CD14-positive monocyte (primary cell): ENCODE measurements around the gene TBCEL. TPM values are rescaled to one million over a fixed set of nuclear protein-coding genes. Genes with fewer than 3 reads are reported as not detected.

Experiments used
- DNase-seq, 3 donors: peaks; one replicate each; pipeline ENCODE4 v3.0.0-alpha.2; 2011 to 2022
- H2AFZ ChIP-seq: 2 replicates; pipeline ENCODE4 v1.6.0; 2012; ENCODE audit warnings: mild to moderate bottlenecking, low read depth, low read length, inconsistent platforms; ENCODE audit not compliant: insufficient read depth, poor library complexity, severe bottlenecking
- H3K27ac ChIP-seq, 2 donors: 1 replicate in 1 of 2; 2 replicates in 1 of 2; pipeline ENCODE4 v1.5.1; 2012 to 2013; ENCODE audit warnings: low read length in 2 of 2, control low read depth in 1 of 2, inconsistent platforms in 1 of 2, low read depth in 1 of 2, mild to moderate bottlenecking in 1 of 2
- H3K27me3 ChIP-seq, 2 donors: one replicate each; pipeline versions ENCODE4 v1.6.0 to v1.6.1; 2011 to 2013; ENCODE audit warnings: low read length in 2 of 2; ENCODE audit not compliant: control insufficient read depth in 2 of 2, insufficient read depth in 2 of 2
- H3K36me3 ChIP-seq, 2 donors: replicated peaks in 1 of 2; 1 replicate in 1 of 2; 2 replicates in 1 of 2; pipeline versions ENCODE4 v1.5.1 to v1.6.1; 2012 to 2013; ENCODE audit warnings: low read length in 2 of 2, control low read depth in 1 of 2, inconsistent platforms in 1 of 2, mild to moderate bottlenecking in 1 of 2; ENCODE audit not compliant: insufficient read depth in 2 of 2, control insufficient read depth in 1 of 2
- H3K4me1 ChIP-seq, 2 donors: 1 replicate in 1 of 2; 2 replicates in 1 of 2; pipeline versions ENCODE4 v1.5.1 to v1.6.1; 2012 to 2013; ENCODE audit warnings: low read length in 2 of 2, control low read depth in 1 of 2, inconsistent platforms in 1 of 2, mild to moderate bottlenecking in 1 of 2, moderate library complexity in 1 of 2; ENCODE audit not compliant: insufficient read depth in 2 of 2, control insufficient read depth in 1 of 2
- H3K4me2 ChIP-seq: replicated peaks from 2 replicates; pipeline ENCODE3; 2012; ENCODE audit warnings: low read length, moderate library complexity, mild to moderate bottlenecking; ENCODE audit not compliant: poor library complexity, severe bottlenecking; ENCODE audit errors: extremely low read depth
- H3K4me3 ChIP-seq, 3 experiments: fragments of 200-600 bp in 1 of 3; sonication (generic) in 1 of 3; replicated peaks in 1 of 3; 1 replicate in 2 of 3; 2 replicates in 1 of 3; pipeline ENCODE4 v1.5.1; 2011 to 2013; ENCODE audit warnings: low read length in 3 of 3, mild to moderate bottlenecking in 3 of 3, control low read depth in 2 of 3, low read depth in 2 of 3, inconsistent platforms in 1 of 3, moderate library complexity in 1 of 3
- H3K79me2 ChIP-seq: 2 replicates; pipeline ENCODE4 v1.6.0; 2012; ENCODE audit warnings: mild to moderate bottlenecking, control low read depth, inconsistent platforms, low read length, moderate library complexity; ENCODE audit not compliant: insufficient read depth
- H3K9ac ChIP-seq: 2 replicates; pipeline ENCODE4 v1.6.0; 2017; ENCODE audit warnings: low read length, mild to moderate bottlenecking; ENCODE audit not compliant: insufficient read depth, poor library complexity, severe bottlenecking
- H3K9me3 ChIP-seq, 2 donors: replicated peaks in 1 of 2; 1 replicate in 1 of 2; 2 replicates in 1 of 2; pipeline versions ENCODE4 v1.5.1 to v1.6.1; 2012 to 2013; ENCODE audit warnings: low read length in 2 of 2, control low read depth in 1 of 2; ENCODE audit not compliant: control insufficient read depth in 1 of 2, insufficient read depth in 1 of 2
- H4K20me1 ChIP-seq: 2 replicates; pipeline ENCODE4 v1.6.0; 2012; ENCODE audit warnings: mild to moderate bottlenecking, low read length, control low read depth, moderate library complexity; ENCODE audit not compliant: insufficient read depth
- H3K27ac Mint-ChIP-seq, 7 donors: one replicate each; pipeline ENCODE4 v1.8.0; 2020; ENCODE audit warnings: mild to moderate bottlenecking in 7 of 7, mixed read lengths in 7 of 7, moderate library complexity in 6 of 7, inconsistent platforms in 2 of 7
- H3K27me3 Mint-ChIP-seq, 3 donors: one replicate each; pipeline ENCODE4 v1.8.0; 2021 to 2022; ENCODE audit warnings: low read depth in 3 of 3, mild to moderate bottlenecking in 3 of 3, mixed read lengths in 3 of 3, moderate library complexity in 3 of 3, inconsistent platforms in 1 of 3
- H3K36me3 Mint-ChIP-seq, 2 donors: one replicate each; pipeline ENCODE4 v1.8.0; 2020; ENCODE audit warnings: mixed read lengths in 2 of 2, inconsistent platforms in 1 of 2, mild to moderate bottlenecking in 1 of 2
- H3K4me1 Mint-ChIP-seq: one replicate; pipeline ENCODE4 v1.8.0; 2020; ENCODE audit warnings: mild to moderate bottlenecking, mixed read lengths
- H3K4me3 Mint-ChIP-seq, 2 donors: one replicate each; pipeline ENCODE4 v1.8.0; 2020; ENCODE audit warnings: mild to moderate bottlenecking in 2 of 2, mixed read lengths in 2 of 2, moderate library complexity in 1 of 2
- H3K9me3 Mint-ChIP-seq, 7 donors: one replicate each; pipeline ENCODE4 v1.8.0; 2020 to 2022; ENCODE audit warnings: mixed read lengths in 7 of 7, mild to moderate bottlenecking in 6 of 7, moderate library complexity in 6 of 7, inconsistent platforms in 2 of 7
- WGBS: methylation state at CpG from one replicate; pipeline ENCODE4 v1.1.5; 2013; ENCODE audit warnings: missing lambda C conversion rate; ENCODE audit not compliant: insufficient coverage; 5-methylcytosine and 5-hydroxymethylcytosine counted together
- intact Hi-C, 2 donors: fragments of 100-400 bp; cut with micrococcal nuclease; formaldehyde crosslinking; loops; one replicate each; pipeline versions ENCODE4 v1.15.0 to v1.15.1; 2023
- polyA plus RNA-seq, 3 donors: library from polyadenylated mRNA; depleted of rRNA in 1 of 3; unstranded in 2 of 3; stranded (reverse) in 1 of 3; fragments of 300-500 nt in 2 of 3; fragments of >200 nt in 1 of 3; fragmentation: Illumina TruSeq in 2 of 3; gene quantifications; 1 replicate in 2 of 3; 2 replicates in 1 of 3; pipeline ENCODE4 v1.2.3, GENCODE V29; 2012 to 2021
- TF ChIP-seq, protein P1 (sequence below): fragments of 200-600 bp; IDR thresholded peaks from one replicate; pipeline ENCODE4 v1.8.0; 2022; ENCODE audit warnings: antibody characterized with exemption, mild to moderate bottlenecking

The TBCEL gene
- polyA plus RNA-seq, 3 donors: 3.9 to 6.5 (median 5.0) TPM

DNA sequence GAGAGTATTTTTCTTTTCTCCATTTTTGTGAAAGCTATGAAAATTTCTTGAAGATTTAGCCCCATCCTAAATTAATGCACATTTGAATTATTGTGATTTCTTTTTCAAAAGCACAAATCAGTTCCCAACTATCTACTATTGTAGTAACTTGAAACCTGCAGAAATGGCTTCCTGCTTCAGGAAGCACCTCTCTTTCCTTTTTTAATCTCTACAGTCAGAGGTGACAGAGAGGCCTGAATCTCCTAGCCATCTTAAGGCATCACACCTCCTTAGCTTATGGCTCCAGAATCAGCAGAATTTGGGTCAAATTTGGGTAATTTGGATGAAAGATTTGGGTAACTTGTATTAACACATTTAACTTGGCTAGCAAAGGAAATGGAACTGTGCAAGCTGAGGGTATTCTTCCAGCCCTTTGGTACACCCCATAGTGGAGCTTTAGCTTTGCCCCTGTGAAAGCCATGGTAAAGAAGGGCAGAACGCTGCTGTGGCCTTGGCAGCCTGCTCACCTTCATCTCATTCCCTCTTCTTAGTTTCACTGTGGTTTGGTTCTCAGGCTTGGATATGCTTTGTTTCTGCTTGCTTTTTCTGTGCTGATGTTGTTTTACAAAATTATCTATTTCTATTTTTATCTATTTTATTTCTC is 16.2 kb downstream of the TBCEL start:
- H3K4me1 ChIP-seq: no peaks in the 10 kb centered on the region
- H3K79me2 ChIP-seq: no peaks in the 10 kb centered on the region
- H3K36me3 ChIP-seq: no peaks in the 10 kb centered on the region
- no peak overlapping the region for H3K4me3 ChIP-seq
- H4K20me1 ChIP-seq: peaks cover 3% of the 10 kb centered on the region
- Mint-ChIP-seq H3K36me3 (no peaks in the 10 kb centered on the region), H3K9me3 (no peaks in the 10 kb centered on the region), H3K4me1 (no peaks in the 10 kb centered on the region), H3K27ac (no peak overlapping the region), H3K4me3 (no peak overlapping the region), H3K27me3 (no peaks in the 10 kb centered on the region)
- no peak overlapping the region for H3K9ac ChIP-seq
- no peak for DNase-seq
- intact Hi-C loops: no loop called here
- TF ChIP-seq, protein P1, sequence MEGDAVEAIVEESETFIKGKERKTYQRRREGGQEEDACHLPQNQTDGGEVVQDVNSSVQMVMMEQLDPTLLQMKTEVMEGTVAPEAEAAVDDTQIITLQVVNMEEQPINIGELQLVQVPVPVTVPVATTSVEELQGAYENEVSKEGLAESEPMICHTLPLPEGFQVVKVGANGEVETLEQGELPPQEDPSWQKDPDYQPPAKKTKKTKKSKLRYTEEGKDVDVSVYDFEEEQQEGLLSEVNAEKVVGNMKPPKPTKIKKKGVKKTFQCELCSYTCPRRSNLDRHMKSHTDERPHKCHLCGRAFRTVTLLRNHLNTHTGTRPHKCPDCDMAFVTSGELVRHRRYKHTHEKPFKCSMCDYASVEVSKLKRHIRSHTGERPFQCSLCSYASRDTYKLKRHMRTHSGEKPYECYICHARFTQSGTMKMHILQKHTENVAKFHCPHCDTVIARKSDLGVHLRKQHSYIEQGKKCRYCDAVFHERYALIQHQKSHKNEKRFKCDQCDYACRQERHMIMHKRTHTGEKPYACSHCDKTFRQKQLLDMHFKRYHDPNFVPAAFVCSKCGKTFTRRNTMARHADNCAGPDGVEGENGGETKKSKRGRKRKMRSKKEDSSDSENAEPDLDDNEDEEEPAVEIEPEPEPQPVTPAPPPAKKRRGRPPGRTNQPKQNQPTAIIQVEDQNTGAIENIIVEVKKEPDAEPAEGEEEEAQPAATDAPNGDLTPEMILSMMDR: no peak
- H3K27me3 ChIP-seq: no peaks in the 10 kb centered on the region
- no peak overlapping the region for H3K4me2 ChIP-seq
- H3K9me3 ChIP-seq: no peaks in the 10 kb centered on the region
- no CpG with 5 or more reads among the region's 1 CpG for WGBS
- H2AFZ ChIP-seq: no peak overlapping the region
- no peak overlapping the region for H3K27ac ChIP-seq

DNA sequence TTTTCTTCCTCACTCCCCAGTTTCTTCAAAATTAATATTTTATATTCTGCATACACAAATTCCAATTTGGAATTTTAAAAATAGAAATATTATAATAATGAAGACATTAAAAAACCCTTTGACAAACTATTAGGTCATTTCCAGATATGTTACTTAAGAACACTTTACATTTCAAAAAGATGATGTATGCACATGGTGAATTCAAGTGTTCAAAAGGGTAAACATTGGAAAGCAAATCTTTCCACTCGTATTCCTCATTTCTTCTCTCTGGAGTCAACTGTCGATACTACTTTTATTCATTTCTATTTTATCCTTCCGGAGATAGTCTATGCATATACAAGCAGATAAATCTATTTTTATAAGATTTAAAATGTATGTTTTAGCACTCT is 16.7 kb downstream of the TBCEL start:
- intact Hi-C loops: no loop called here
- Histone ChIP-seq H3K9me3 (no peaks in the 10 kb centered on the region), H3K4me2 (no peak overlapping the region), H2AFZ (no peak overlapping the region), H3K79me2 (no peaks in the 10 kb centered on the region), H3K4me1 (no peaks in the 10 kb centered on the region), H3K36me3 (peaks cover 0 to 2% of the 10 kb centered on the region in 2 donors), H3K4me3 (no peak overlapping the region), H3K27me3 (no peaks in the 10 kb centered on the region), H4K20me1 (peaks cover 3% of the 10 kb centered on the region), H3K27ac (no peak overlapping the region), H3K9ac (no peak overlapping the region)
- Mint-ChIP-seq H3K27ac (no peak overlapping the region), H3K9me3 (no peaks in the 10 kb centered on the region), H3K4me3 (no peak overlapping the region), H3K36me3 (no peaks in the 10 kb centered on the region), H3K27me3 (no peaks in the 10 kb centered on the region), H3K4me1 (no peaks in the 10 kb centered on the region)
- WGBS: no CpG with 5 or more reads among the region's 3 CpGs
- TF ChIP-seq, protein P1: no peak
- no peak for DNase-seq
